IMR-90 (cell line): ENCODE results near the gene SMAD7. TPM values are rescaled to one million over a fixed set of nuclear protein-coding genes. Genes with fewer than 3 reads are reported as not detected.

Experiments
- ATAC-seq: fragments of 200-7000 bp; cut with Tn5 transposase; 2 replicates; pipeline ENCODE4 v1.9.1; 2020; ENCODE audit warnings: low read depth, mild to moderate bottlenecking, moderate library complexity
- BruUV-seq: library from RNA; stranded (reverse); fragments of 400-500 nt; replicated peaks from 2 replicates; lab custom pipeline; 2021; lab: Mats Ljungman, UMichigan
- CTCF ChIA-PET: fragments of 300-600 bp; formaldehyde crosslinking; extraction: SDS; loops from one replicate; lab custom pipeline; 2021; ENCODE audit warnings: antibody characterized with exemption; lab: Yijun Ruan, JAX
- POLR2A ChIA-PET: fragments of 300-600 bp; sonication (Branson Sonifier 250); formaldehyde crosslinking; loops from one replicate; lab custom pipeline; 2022; ENCODE audit warnings: antibody characterized with exemption; ENCODE audit not compliant: unreplicated experiment; lab: Charles Lee
- DNase-seq: peaks from one replicate; pipeline ENCODE4 v3.0.0; 2013
- H2AFZ ChIP-seq: replicated peaks from 2 replicates; pipeline ENCODE3; 2013; ENCODE audit warnings: low read length, mild to moderate bottlenecking; ENCODE audit not compliant: poor library complexity
- H2AK5ac ChIP-seq: 2 replicates; pipeline ENCODE4 v1.6.1; 2013; ENCODE audit warnings: low read depth, low read length, inconsistent platforms
- H2AK9ac ChIP-seq: replicated peaks from 2 replicates; pipeline ENCODE3; 2013; ENCODE audit warnings: mild to moderate bottlenecking, low read depth, low read length, moderate library complexity; ENCODE audit not compliant: poor library complexity
- H2BK120ac ChIP-seq: 2 replicates; pipeline ENCODE4 v1.6.1; 2013; ENCODE audit warnings: low read depth, low read length, inconsistent platforms
- H2BK15ac ChIP-seq: 3 replicates; pipeline ENCODE4 v1.6.1; 2013; ENCODE audit warnings: low read depth, low read length, inconsistent platforms
- H2BK20ac ChIP-seq: 2 replicates; pipeline ENCODE4 v1.6.1; 2013; ENCODE audit warnings: low read depth, mild to moderate bottlenecking, inconsistent platforms, low read length, moderate library complexity
- H2BK5ac ChIP-seq: 2 replicates; pipeline ENCODE4 v1.6.1; 2013; ENCODE audit warnings: mild to moderate bottlenecking, low read depth, low read length, inconsistent platforms; ENCODE audit not compliant: poor library complexity, severe bottlenecking
- H3K14ac ChIP-seq: replicated peaks from 2 replicates; pipeline ENCODE4 v1.6.1; 2013; ENCODE audit warnings: low read depth, low read length, inconsistent platforms
- H3K18ac ChIP-seq: 2 replicates; pipeline ENCODE4 v1.6.1; 2013; ENCODE audit warnings: low read depth, low read length, control low read depth
- H3K23ac ChIP-seq: 2 replicates; pipeline ENCODE4 v1.6.1; 2013; ENCODE audit warnings: low read depth, low read length, inconsistent platforms
- H3K27ac ChIP-seq: 2 replicates; pipeline ENCODE4 v1.5.1; 2013; ENCODE audit warnings: mild to moderate bottlenecking, control low read depth, low read length; ENCODE audit not compliant: insufficient read depth
- H3K27me3 ChIP-seq: 2 replicates; pipeline ENCODE4 v1.6.1; 2013; ENCODE audit warnings: low read length; ENCODE audit not compliant: control insufficient read depth, insufficient read depth
- H3K36me3 ChIP-seq: 2 replicates; pipeline ENCODE4 v1.6.1; 2013; ENCODE audit warnings: low read length, mixed read lengths; ENCODE audit not compliant: control insufficient read depth, insufficient read depth
- H3K4ac ChIP-seq: 2 replicates; pipeline ENCODE4 v1.6.1; 2013; ENCODE audit warnings: low read depth, low read length, inconsistent platforms
- H3K4me1 ChIP-seq: 2 replicates; pipeline ENCODE4 v1.6.1; 2013; ENCODE audit warnings: low read length, mixed read lengths; ENCODE audit not compliant: control insufficient read depth, insufficient read depth
- H3K4me2 ChIP-seq: 2 replicates; pipeline ENCODE4 v1.6.1; 2013; ENCODE audit warnings: low read depth, mild to moderate bottlenecking, control low read depth, low read length, moderate library complexity
- H3K4me3 ChIP-seq: 2 replicates; pipeline ENCODE4 v1.5.1; 2013; ENCODE audit warnings: low read depth, mild to moderate bottlenecking, control low read depth, low read length, moderate library complexity; ENCODE audit not compliant: insufficient read depth
- H3K56ac ChIP-seq: 2 replicates; pipeline ENCODE4 v1.6.1; 2013; ENCODE audit warnings: low read length, inconsistent platforms; ENCODE audit not compliant: insufficient read depth; ENCODE audit errors: extremely low read depth
- H3K79me1 ChIP-seq, 2 experiments: 2 replicates each; pipeline ENCODE4 v1.6.1; 2013; ENCODE audit warnings: low read length in 2 of 2, inconsistent platforms in 1 of 2, low read depth in 1 of 2
- H3K9ac ChIP-seq: 2 replicates; pipeline ENCODE4 v1.6.1; 2013; ENCODE audit warnings: low read depth, low read length, control low read depth
- H3K9me1 ChIP-seq: 2 replicates; pipeline ENCODE4 v1.6.1; 2013; ENCODE audit warnings: low read length, inconsistent platforms; ENCODE audit not compliant: insufficient read depth
- H3K9me3 ChIP-seq: 2 replicates; pipeline ENCODE4 v1.6.1; 2013; ENCODE audit warnings: low read length; ENCODE audit not compliant: control insufficient read depth, insufficient read depth
- H4K20me1 ChIP-seq: 2 replicates; pipeline ENCODE4 v1.6.1; 2013; ENCODE audit warnings: low read length, inconsistent platforms; ENCODE audit not compliant: insufficient read depth
- H4K5ac ChIP-seq: 2 replicates; pipeline ENCODE4 v1.6.1; 2013; ENCODE audit warnings: mild to moderate bottlenecking, low read depth, low read length, control low read depth
- H4K8ac ChIP-seq, 2 experiments: 2 replicates each; pipeline ENCODE4 v1.6.1; 2013; ENCODE audit warnings: low read depth in 2 of 2, low read length in 2 of 2, control low read depth in 1 of 2, inconsistent platforms in 1 of 2
- H4K91ac ChIP-seq: 2 replicates; pipeline ENCODE4 v1.6.1; 2013; ENCODE audit warnings: low read depth, low read length, inconsistent platforms; ENCODE audit not compliant: insufficient read depth
- CEBPB ChIP-seq: IDR thresholded peaks from 2 replicates; pipeline ENCODE4 v1.6.1; 2012; ENCODE audit warnings: low read depth, low read length, improper control_type of control experiment
- CHD1 ChIP-seq: IDR thresholded peaks from 2 replicates; pipeline ENCODE4 v1.6.1; 2012; ENCODE audit warnings: low read depth, low read length, improper control_type of control experiment
- NFE2L2 ChIP-seq: fragments of 150-350 bp; IDR thresholded peaks from 2 replicates; pipeline ENCODE4 v1.6.1; 2016; ENCODE audit warnings: low read depth, mild to moderate bottlenecking, low read length
- RAD21 ChIP-seq: IDR thresholded peaks from 2 replicates; pipeline ENCODE4 v1.6.1; 2012; ENCODE audit warnings: low read length, improper control_type of control experiment
- RFX5 ChIP-seq: IDR thresholded peaks from 2 replicates; pipeline ENCODE4 v1.8.0; 2012; ENCODE audit warnings: low read depth, mild to moderate bottlenecking, low read length, moderate library complexity
- WGBS, 2 experiments: methylation state at CpG; one replicate each; pipeline versions ENCODE4 v1.1.5 to v1.1.7; 2013; ENCODE audit warnings: missing lambda C conversion rate in 2 of 2; ENCODE audit not compliant: insufficient read length in 1 of 2; ENCODE audit errors: extremely low coverage in 2 of 2; 5-methylcytosine and 5-hydroxymethylcytosine counted together
- dilution Hi-C: fragments of 300-500 bp; cut with HindIII; formaldehyde crosslinking; loops from one replicate; pipeline ENCODE4 v1.14.3; 2018; ENCODE audit warnings: low sequenced_read_pairs; ENCODE audit not compliant: unreplicated experiment
- in situ Hi-C: fragments of 300-500 bp; cut with MboI; formaldehyde crosslinking; loops from 3 replicates; pipeline ENCODE4 v1.14.3; 2019; ENCODE audit warnings: low sequenced_read_pairs, inconsistent platforms, mixed read lengths
- intact Hi-C: fragments of 100-400 bp; cut with micrococcal nuclease; formaldehyde crosslinking; loops from 2 replicates; pipeline ENCODE4 v1.10.0; 2022
- polyA plus RNA-seq, 3 experiments: library from polyadenylated mRNA; depleted of rRNA; stranded (reverse); fragments of >200 nt; gene quantifications; 2 replicates each; pipeline ENCODE4 v1.2.3, GENCODE V29; 2012; ENCODE audit warnings: low replicate concordance in 1 of 3
- total RNA-seq: library from RNA; depleted of rRNA; stranded (reverse); fragments of >200 nt; gene quantifications from 2 replicates; pipeline ENCODE4 v1.2.3, GENCODE V29; 2012
- TF ChIP-seq, protein P1 (sequence below): fragments of 150-350 bp; IDR thresholded peaks from 2 replicates; pipeline ENCODE4 v1.6.1; 2016; ENCODE audit warnings: low read depth, mild to moderate bottlenecking, low read length, moderate library complexity, borderline replicate concordance

The SMAD7 gene
- total and polyA plus RNA-seq, 2 of the 4 experiments (the other 2 are of a cell fraction) = 15.8 to 17.6 TPM

DNA sequence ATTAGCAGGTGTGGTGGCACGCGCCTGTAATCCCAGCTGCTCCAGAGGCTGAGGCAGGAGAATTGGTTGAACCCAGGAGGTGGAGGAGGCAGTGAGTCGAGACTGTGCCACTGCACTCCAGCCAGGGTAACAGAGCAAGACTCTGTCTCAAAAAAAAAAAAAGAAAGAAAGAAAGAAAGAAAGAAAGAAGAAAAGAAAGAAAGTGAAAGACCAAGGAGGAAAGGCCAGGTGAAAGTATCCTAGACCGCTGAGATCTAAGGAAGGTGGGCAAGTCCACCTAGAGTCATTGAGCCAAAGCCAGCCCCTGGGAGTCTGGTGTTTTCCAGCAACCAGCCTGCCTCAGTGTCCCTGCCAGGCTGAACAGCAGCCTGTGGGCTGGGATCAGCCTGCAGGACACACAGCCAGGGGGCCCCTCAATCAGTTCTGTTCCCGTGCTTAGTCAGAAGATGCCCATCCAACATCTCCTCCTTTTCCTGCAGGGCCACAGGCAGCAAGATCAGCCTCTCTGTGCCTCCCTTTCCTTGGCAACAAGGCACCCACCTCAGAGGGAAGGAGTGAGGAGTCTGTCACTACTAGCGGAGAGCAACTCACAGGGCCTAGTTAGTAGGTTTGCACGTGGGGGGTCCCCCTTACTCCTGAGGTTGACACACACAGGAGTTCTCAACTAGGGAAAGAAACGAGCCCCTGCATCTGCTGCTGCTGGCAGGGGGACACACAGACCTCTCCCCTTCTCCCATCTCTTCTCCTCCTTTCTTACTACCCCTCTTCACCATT is 64.1 kb downstream of the SMAD7 start:
- no peak overlapping the region for H3K9ac ChIP-seq
- no peaks in the 10 kb centered on the region for H3K27me3 ChIP-seq
- peak overlapping the region; percentile 51; the same call in 1 of the 2 replicates for H2AK5ac ChIP-seq
- no peak overlapping the region for H3K4me3 ChIP-seq
- H2BK20ac ChIP-seq = no peak overlapping the region
- H2BK5ac ChIP-seq = no peak overlapping the region
- H2BK120ac ChIP-seq = no peak overlapping the region
- H3K36me3 ChIP-seq = no peaks in the 10 kb centered on the region
- DNase-seq = no peak
- no peak overlapping the region for H3K23ac ChIP-seq
- peaks cover 8% of the 10 kb centered on the region for H3K4me1 ChIP-seq
- dilution Hi-C loops (no loop called here), in situ Hi-C loops (no loop called here), intact Hi-C loops (no loop called here)
- no peak overlapping the region for H3K4ac ChIP-seq
- TF ChIP-seq CEBPB (no peak), RFX5 (no peak), RAD21 (no peak), NFE2L2 (no peak), CHD1 (no peak)
- TF ChIP-seq, protein P1, sequence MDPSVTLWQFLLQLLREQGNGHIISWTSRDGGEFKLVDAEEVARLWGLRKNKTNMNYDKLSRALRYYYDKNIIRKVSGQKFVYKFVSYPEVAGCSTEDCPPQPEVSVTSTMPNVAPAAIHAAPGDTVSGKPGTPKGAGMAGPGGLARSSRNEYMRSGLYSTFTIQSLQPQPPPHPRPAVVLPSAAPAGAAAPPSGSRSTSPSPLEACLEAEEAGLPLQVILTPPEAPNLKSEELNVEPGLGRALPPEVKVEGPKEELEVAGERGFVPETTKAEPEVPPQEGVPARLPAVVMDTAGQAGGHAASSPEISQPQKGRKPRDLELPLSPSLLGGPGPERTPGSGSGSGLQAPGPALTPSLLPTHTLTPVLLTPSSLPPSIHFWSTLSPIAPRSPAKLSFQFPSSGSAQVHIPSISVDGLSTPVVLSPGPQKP = no peak
- no peak overlapping the region for H2AK9ac ChIP-seq
- H3K27ac ChIP-seq = no peak overlapping the region
- H3K9me1 ChIP-seq = peaks cover 3% of the 10 kb centered on the region; the same call in 1 of the 2 replicates
- no peak overlapping the region for H3K14ac ChIP-seq
- H2BK15ac ChIP-seq = no peak overlapping the region
- no peaks in the 10 kb centered on the region for H3K9me3 ChIP-seq
- H3K18ac ChIP-seq = no peak overlapping the region
- H3K56ac ChIP-seq = no peak overlapping the region
- no peaks in the 10 kb centered on the region for H3K79me1 ChIP-seq
- no peak overlapping the region for H4K91ac ChIP-seq
- 73% methylated on average over 5 of the region's 8 CpGs; no CpG with 5 or more reads in 1 of the 2 experiments for WGBS, 2 experiments
- no peak overlapping the region for H3K4me2 ChIP-seq
- H4K5ac ChIP-seq = no peak overlapping the region
- no peak overlapping the region for H4K8ac ChIP-seq
- POLR2A ChIA-PET = no interaction called here
- H4K20me1 ChIP-seq = no peaks in the 10 kb centered on the region
- ATAC-seq = no peak
- no TSS peak for BruUV-seq
- CTCF ChIA-PET = no interaction called here
- peak overlapping the region; percentile 14 for H2AFZ ChIP-seq
